SK-N-SH treated with all-trans-retinoic acid at 6 μM for 48 hours (cell line): ENCODE results near the gene FLT1.

ENCODE experiments used
- ATAC-seq: fragments of 200-7000 bp; cut with Tn5 transposase; 3 replicates; pipeline ENCODE4 v1.9.1; 2020; ENCODE audit warnings: mild to moderate bottlenecking, moderate library complexity
- ARNTL ChIP-seq: fragments of 450-650 bp; formaldehyde crosslinking; IDR thresholded peaks from 2 replicates; pipeline ENCODE4 v1.5.0; 2020; ENCODE audit warnings: low read depth, mild to moderate bottlenecking, moderate library complexity, borderline replicate concordance
- BACH2 ChIP-seq: fragments of 250-450 bp; sonication (Bioruptor Pico); IDR thresholded peaks from 2 replicates; pipeline ENCODE4 v1.9.0; 2021; ENCODE audit warnings: mild to moderate bottlenecking, borderline replicate concordance
- GLIS3 ChIP-seq: fragments of 250-450 bp; sonication (Bioruptor Pico); IDR thresholded peaks from 2 replicates; pipeline ENCODE4 v1.5.0; 2020; ENCODE audit warnings: mild to moderate bottlenecking, moderate library complexity
- ISL1 ChIP-seq: fragments of 250-450 bp; sonication (Bioruptor Pico); IDR thresholded peaks from 2 replicates; pipeline ENCODE4 v2.1.2; 2022; ENCODE audit warnings: mild to moderate bottlenecking, moderate library complexity
- OSR1 ChIP-seq: fragments of 250-450 bp; sonication (Bioruptor Pico); IDR thresholded peaks from 2 replicates; pipeline ENCODE4 v1.8.0; 2022; ENCODE audit warnings: moderate library complexity, mild to moderate bottlenecking, inconsistent platforms
- POU6F1 ChIP-seq: fragments of 250-450 bp; sonication (Bioruptor Pico); IDR thresholded peaks from 2 replicates; pipeline ENCODE4 v1.8.0; 2021; ENCODE audit warnings: low read depth, mild to moderate bottlenecking, moderate library complexity, borderline replicate concordance
- PPARA ChIP-seq: fragments of 250-450 bp; sonication (Bioruptor Pico); IDR thresholded peaks from 2 replicates; pipeline ENCODE4 v1.5.0; 2020; ENCODE audit warnings: mild to moderate bottlenecking, borderline replicate concordance
- ZFP3 ChIP-seq: fragments of 250-450 bp; sonication (Bioruptor Pico); IDR thresholded peaks from 2 replicates; pipeline ENCODE4 v1.5.0; 2020; ENCODE audit warnings: mild to moderate bottlenecking, moderate library complexity
- ZFP30 ChIP-seq: fragments of 450-650 bp; formaldehyde crosslinking; IDR thresholded peaks from 2 replicates; pipeline ENCODE4 v1.5.0; 2022; ENCODE audit warnings: mild to moderate bottlenecking, moderate library complexity
- ZNF565 ChIP-seq: fragments of 450-650 bp; formaldehyde crosslinking; conservative IDR thresholded peaks from 2 replicates; pipeline ENCODE4 v1.5.0; 2020; ENCODE audit warnings: low read depth, mild to moderate bottlenecking, moderate library complexity
- TF ChIP-seq, protein P1 (sequence below): fragments of 250-450 bp; sonication (Bioruptor Pico); IDR thresholded peaks from 2 replicates; pipeline ENCODE4 v1.5.1; 2021; ENCODE audit warnings: mild to moderate bottlenecking, moderate library complexity

The FLT1 gene

GRCh38 chr13:28251466-28251865, 243.5 kb downstream of the FLT1 start (continued):
- TF ChIP-seq POU6F1 (no peak), PPARA (CRISPR knock-in tag) (no peak), ZFP3 (CRISPR knock-in tag) (no peak), ZNF565 (CRISPR knock-in tag) (no peak)

GRCh38 chr13:28250542-28250941, 244.4 kb downstream of the FLT1 start:
- no peak for ATAC-seq
- no peak for TF ChIP-seq POU6F1
- TF ChIP-seq, protein P1, sequence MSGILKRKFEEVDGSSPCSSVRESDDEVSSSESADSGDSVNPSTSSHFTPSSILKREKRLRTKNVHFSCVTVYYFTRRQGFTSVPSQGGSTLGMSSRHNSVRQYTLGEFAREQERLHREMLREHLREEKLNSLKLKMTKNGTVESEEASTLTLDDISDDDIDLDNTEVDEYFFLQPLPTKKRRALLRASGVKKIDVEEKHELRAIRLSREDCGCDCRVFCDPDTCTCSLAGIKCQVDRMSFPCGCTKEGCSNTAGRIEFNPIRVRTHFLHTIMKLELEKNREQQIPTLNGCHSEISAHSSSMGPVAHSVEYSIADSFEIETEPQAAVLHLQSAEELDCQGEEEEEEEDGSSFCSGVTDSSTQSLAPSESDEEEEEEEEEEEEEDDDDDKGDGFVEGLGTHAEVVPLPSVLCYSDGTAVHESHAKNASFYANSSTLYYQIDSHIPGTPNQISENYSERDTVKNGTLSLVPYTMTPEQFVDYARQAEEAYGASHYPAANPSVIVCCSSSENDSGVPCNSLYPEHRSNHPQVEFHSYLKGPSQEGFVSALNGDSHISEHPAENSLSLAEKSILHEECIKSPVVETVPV (CRISPR knock-in tag): no peak
- no peak for TF ChIP-seq ZFP30 (CRISPR knock-in tag)
- TF ChIP-seq GLIS3 (CRISPR knock-in tag): no peak
- TF ChIP-seq OSR1 (CRISPR knock-in tag): no peak
- no peak for TF ChIP-seq ISL1 (CRISPR knock-in tag)
- TF ChIP-seq BACH2: no peak
- TF ChIP-seq ARNTL: no peak
